GM18526 (cell line): ENCODE results near the gene CDKN1C.

Experiments
- POLR2A ChIP-seq: IDR thresholded peaks from 3 replicates; pipeline ENCODE4 v1.6.1; 2011; ENCODE audit not compliant: insufficient read length; ENCODE audit errors: extremely low read depth

The CDKN1C gene

GRCh38 chr11:2901196-2901796 lies 15.7 kb upstream of the CDKN1C start:
- TF ChIP-seq POLR2A: no peak

GRCh38 chr11:2899080-2899783 lies 13.7 kb upstream of the CDKN1C start:
- TF ChIP-seq POLR2A: no peak

- TF ChIP-seq POLR2A: no peak
These were observed 12.9 kb upstream of the CDKN1C start for GRCh38 chr11:2898366-2899079.

- no peak for TF ChIP-seq POLR2A
These were observed 11.5 kb upstream of the CDKN1C start for GRCh38 chr11:2897048-2897447.

GRCh38 chr11:2896047-2896446 lies 10.5 kb upstream of the CDKN1C start:
- no peak for TF ChIP-seq POLR2A

- no peak for TF ChIP-seq POLR2A
These were observed 8.4 kb upstream of the CDKN1C start for GRCh38 chr11:2893935-2894334.

GRCh38 chr11:2892967-2893528 lies 7.5 kb upstream of the CDKN1C start:
- no peak for TF ChIP-seq POLR2A

GRCh38 chr11:2892215-2892966 lies 6.8 kb upstream of the CDKN1C start:
- no peak for TF ChIP-seq POLR2A

- no peak for TF ChIP-seq POLR2A
These were observed 6.0 kb upstream of the CDKN1C start for GRCh38 chr11:2891326-2892214.

- TF ChIP-seq POLR2A: no peak
These were observed 5.1 kb upstream of the CDKN1C start for GRCh38 chr11:2890466-2891294.

GRCh38 chr11:2889362-2890273 lies 4.0 kb upstream of the CDKN1C start:
- no peak for TF ChIP-seq POLR2A

- TF ChIP-seq POLR2A: no peak
These were observed 2.8 kb upstream of the CDKN1C start for GRCh38 chr11:2888266-2888968.
